K562 (cell line): ENCODE measurements around the gene NIPBL. TPM values are rescaled to one million over a fixed set of nuclear protein-coding genes. Genes with fewer than 3 reads are reported as not detected.
A peak's percentile ranks its signal among the peaks of the same experiment; 100 is the strongest.

Source experiments
- BRF2 ChIP-seq: IDR thresholded peaks from 3 replicates; pipeline ENCODE4 v1.6.1; 2011; ENCODE audit warnings: borderline replicate concordance, mild to moderate bottlenecking; ENCODE audit not compliant: insufficient read length, insufficient read depth
- ETV5 ChIP-seq: sonication (generic); formaldehyde crosslinking; IDR thresholded peaks from 2 replicates; pipeline ENCODE4 v1.4.0; 2020; ENCODE audit warnings: low read depth, mild to moderate bottlenecking, missing genetic modification reagents
- FOSL1 ChIP-seq: fragments of 200-800 bp; sonication (Bioruptor generic); conservative IDR thresholded peaks from 2 replicates; pipeline ENCODE4 v1.6.1; 2016; ENCODE audit warnings: missing genetic modification characterization, missing compliant biosample characterization
- HNRNPLL ChIP-seq: fragments of 200-400 bp; formaldehyde crosslinking; IDR thresholded peaks from 2 replicates; pipeline ENCODE4 v1.6.1; 2017; ENCODE audit warnings: low read length, low read depth, mild to moderate bottlenecking; ENCODE audit not compliant: poor library complexity, severe bottlenecking
- MTF1 ChIP-seq: fragments of 250-450 bp; sonication (Bioruptor Pico); IDR thresholded peaks from 2 replicates; pipeline ENCODE4 v1.9.0; 2021; ENCODE audit warnings: moderate library complexity, mild to moderate bottlenecking, inconsistent platforms, borderline replicate concordance
- ZBTB1 ChIP-seq: sonication (generic); formaldehyde crosslinking; IDR thresholded peaks from 2 replicates; pipeline ENCODE4 v1.8.1; 2023; ENCODE audit warnings: missing genetic modification reagents, low read depth, mild to moderate bottlenecking, borderline replicate concordance
- ZFP30 ChIP-seq: fragments of 250-450 bp; sonication (Bioruptor Pico); IDR thresholded peaks from 2 replicates; pipeline ENCODE4 v1.8.0; 2022; ENCODE audit warnings: moderate library complexity, mild to moderate bottlenecking, inconsistent platforms, borderline replicate concordance
- ZNF407 ChIP-seq: fragments of 450-650 bp; IDR thresholded peaks from 2 replicates; pipeline ENCODE4 v1.6.1; 2016; ENCODE audit warnings: low read depth
- polyA plus RNA-seq, 8 experiments: library from polyadenylated mRNA; depleted of rRNA in 4 of 8; stranded (reverse) in 5 of 8; unstranded in 3 of 8; fragments of >200 nt; fragmentation: Nextera tagmentation in 2 of 8; fragmentation: Illumina TruSeq in 1 of 8; extraction: Ambion mirVana in 2 of 8; extraction: Trizol in 1 of 8; gene quantifications; 2 replicates each; pipeline versions ENCODE4 v1.2.1 to v1.2.3, GENCODE V29; 2011 to 2014; ENCODE audit warnings: inconsistent platforms in 1 of 8, missing spikeins in 1 of 8
- total RNA-seq, 7 experiments: library from RNA; depleted of rRNA in 6 of 7; stranded (reverse); fragments of >200 nt in 6 of 7; fragmentation: Illumina TruSeq in 2 of 7; extraction: Trizol in 2 of 7; gene quantifications; 2 replicates each; pipeline versions ENCODE4 v1.2.1 to v1.2.3, GENCODE V29; 2011 to 2021; ENCODE audit warnings: low replicate concordance in 1 of 7
- TF ChIP-seq, protein P1 (sequence below), 2 experiments: fragments of 200-800 bp in 1 of 2; sonication (Bioruptor generic) in 1 of 2; sonication (generic) in 1 of 2; formaldehyde crosslinking in 1 of 2; IDR thresholded peaks in 1 of 2; conservative IDR thresholded peaks in 1 of 2; 2 replicates each; pipeline versions ENCODE4 v1.5.0 to v1.6.1; 2016 to 2020; ENCODE audit warnings: missing compliant biosample characterization in 1 of 2, missing genetic modification characterization in 1 of 2, missing genetic modification reagents in 1 of 2
- TF ChIP-seq, protein P2 (sequence below): fragments of 450-650 bp; IDR thresholded peaks from 2 replicates; pipeline ENCODE4 v1.6.1; 2016; ENCODE audit warnings: mild to moderate bottlenecking
- TF ChIP-seq, protein P3 (sequence below): fragments of 450-650 bp; conservative IDR thresholded peaks from 2 replicates; pipeline ENCODE4 v1.6.1; 2016; ENCODE audit warnings: missing genetic modification characterization, low read depth, mild to moderate bottlenecking, missing compliant biosample characterization, moderate library complexity

The NIPBL gene
- total and polyA plus RNA-seq, 9 of the 15 experiments (the other 6 are each of a cell fraction or from before 2014, with no cell fraction given), result 12.9 to 56.7 (median 38.9) TPM

DNA sequence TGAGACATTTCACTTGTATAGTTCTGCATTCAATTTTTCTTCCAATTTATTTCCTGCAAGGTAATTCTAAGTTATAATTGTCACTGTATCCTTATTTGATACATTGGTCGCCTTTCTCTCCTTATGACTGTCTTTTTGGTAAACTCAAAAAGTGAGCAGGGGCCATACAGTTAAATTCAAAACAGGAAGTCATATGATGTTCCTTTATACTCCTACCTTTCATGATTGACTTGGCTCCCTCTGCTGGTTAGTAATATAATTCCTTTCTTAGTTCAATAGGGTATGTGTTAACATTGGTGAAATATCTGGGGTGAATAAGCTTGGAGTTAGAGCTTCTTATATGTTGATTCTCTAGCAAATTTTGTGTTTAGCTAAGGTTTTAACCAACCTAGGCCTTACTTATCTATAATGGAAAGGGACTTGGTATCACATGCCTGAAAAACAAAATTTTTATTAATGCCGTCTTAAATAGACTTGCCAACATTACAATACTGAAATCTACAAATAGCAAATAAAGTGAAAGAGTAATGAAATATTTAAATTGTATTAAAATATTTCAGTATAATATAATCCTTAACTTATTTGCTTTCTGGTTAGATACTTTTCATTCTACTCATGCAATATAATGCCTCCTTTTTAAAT lies 6.0 kb upstream of the NIPBL start (continued):
- TF ChIP-seq ZNF407 (no peak), ZBTB1 (CRISPR knock-in tag) (no peak), BRF2 (no peak), ZFP30 (CRISPR knock-in tag) (no peak), MTF1 (CRISPR knock-in tag) (no peak), HNRNPLL (no peak), FOSL1 (no peak), ETV5 (no peak)
- TF ChIP-seq, protein P1, sequence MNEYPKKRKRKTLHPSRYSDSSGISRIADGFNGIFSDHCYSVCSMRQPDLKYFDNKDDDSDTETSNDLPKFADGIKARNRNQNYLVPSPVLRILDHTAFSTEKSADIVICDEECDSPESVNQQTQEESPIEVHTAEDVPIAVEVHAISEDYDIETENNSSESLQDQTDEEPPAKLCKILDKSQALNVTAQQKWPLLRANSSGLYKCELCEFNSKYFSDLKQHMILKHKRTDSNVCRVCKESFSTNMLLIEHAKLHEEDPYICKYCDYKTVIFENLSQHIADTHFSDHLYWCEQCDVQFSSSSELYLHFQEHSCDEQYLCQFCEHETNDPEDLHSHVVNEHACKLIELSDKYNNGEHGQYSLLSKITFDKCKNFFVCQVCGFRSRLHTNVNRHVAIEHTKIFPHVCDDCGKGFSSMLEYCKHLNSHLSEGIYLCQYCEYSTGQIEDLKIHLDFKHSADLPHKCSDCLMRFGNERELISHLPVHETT (CRISPR knock-in tag; conservative IDR thresholded peaks at IDR 0.05 in 1 of 2, IDR thresholded peaks at IDR 0.05 in 1 of 2), result peak in 1 of 2 experiments; percentile 49; a peak in 1 of 4 replicates
- TF ChIP-seq, protein P2, sequence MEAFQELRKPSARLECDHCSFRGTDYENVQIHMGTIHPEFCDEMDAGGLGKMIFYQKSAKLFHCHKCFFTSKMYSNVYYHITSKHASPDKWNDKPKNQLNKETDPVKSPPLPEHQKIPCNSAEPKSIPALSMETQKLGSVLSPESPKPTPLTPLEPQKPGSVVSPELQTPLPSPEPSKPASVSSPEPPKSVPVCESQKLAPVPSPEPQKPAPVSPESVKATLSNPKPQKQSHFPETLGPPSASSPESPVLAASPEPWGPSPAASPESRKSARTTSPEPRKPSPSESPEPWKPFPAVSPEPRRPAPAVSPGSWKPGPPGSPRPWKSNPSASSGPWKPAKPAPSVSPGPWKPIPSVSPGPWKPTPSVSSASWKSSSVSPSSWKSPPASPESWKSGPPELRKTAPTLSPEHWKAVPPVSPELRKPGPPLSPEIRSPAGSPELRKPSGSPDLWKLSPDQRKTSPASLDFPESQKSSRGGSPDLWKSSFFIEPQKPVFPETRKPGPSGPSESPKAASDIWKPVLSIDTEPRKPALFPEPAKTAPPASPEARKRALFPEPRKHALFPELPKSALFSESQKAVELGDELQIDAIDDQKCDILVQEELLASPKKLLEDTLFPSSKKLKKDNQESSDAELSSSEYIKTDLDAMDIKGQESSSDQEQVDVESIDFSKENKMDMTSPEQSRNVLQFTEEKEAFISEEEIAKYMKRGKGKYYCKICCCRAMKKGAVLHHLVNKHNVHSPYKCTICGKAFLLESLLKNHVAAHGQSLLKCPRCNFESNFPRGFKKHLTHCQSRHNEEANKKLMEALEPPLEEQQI, result peak; percentile 97
- TF ChIP-seq, protein P3, sequence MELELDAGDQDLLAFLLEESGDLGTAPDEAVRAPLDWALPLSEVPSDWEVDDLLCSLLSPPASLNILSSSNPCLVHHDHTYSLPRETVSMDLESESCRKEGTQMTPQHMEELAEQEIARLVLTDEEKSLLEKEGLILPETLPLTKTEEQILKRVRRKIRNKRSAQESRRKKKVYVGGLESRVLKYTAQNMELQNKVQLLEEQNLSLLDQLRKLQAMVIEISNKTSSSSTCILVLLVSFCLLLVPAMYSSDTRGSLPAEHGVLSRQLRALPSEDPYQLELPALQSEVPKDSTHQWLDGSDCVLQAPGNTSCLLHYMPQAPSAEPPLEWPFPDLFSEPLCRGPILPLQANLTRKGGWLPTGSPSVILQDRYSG, result no peak
